Smooth muscle cell (in vitro differentiated cells): ENCODE results near the gene NFE2. TPM values are rescaled to one million over a fixed set of nuclear protein-coding genes. Genes with fewer than 3 reads are reported as not detected.

Experiments used
- DNase-seq: peaks from one replicate; lab custom pipeline; 2025; ENCODE audit not compliant: unreplicated experiment; lab: John Stamatoyannopoulos, UW
- H2AFZ ChIP-seq: fragments of 200-600 bp; sonication (generic); 2 replicates; pipeline ENCODE4 v1.6.0; 2016; ENCODE audit warnings: antibody characterized with exemption, low read depth, mild to moderate bottlenecking
- H3F3A ChIP-seq: fragments of 200-600 bp; sonication (generic); 2 replicates; pipeline ENCODE4 v1.6.0; 2017; ENCODE audit warnings: antibody characterized with exemption, low read depth
- H3K27ac ChIP-seq: fragments of 200-600 bp; sonication (generic); 2 replicates; pipeline ENCODE4 v1.5.1; 2016; ENCODE audit warnings: low read depth, mild to moderate bottlenecking
- H3K27me3 ChIP-seq: fragments of 200-600 bp; sonication (generic); 2 replicates; pipeline ENCODE4 v1.6.1; 2016; ENCODE audit warnings: low read depth, mild to moderate bottlenecking
- H3K36me3 ChIP-seq: fragments of 200-600 bp; sonication (generic); 2 replicates; pipeline ENCODE4 v1.5.1; 2016; ENCODE audit warnings: low read depth
- H3K4me1 ChIP-seq: fragments of 200-600 bp; sonication (generic); 2 replicates; pipeline ENCODE4 v1.5.1; 2016; ENCODE audit warnings: low read depth
- H3K4me2 ChIP-seq: fragments of 200-600 bp; sonication (generic); 2 replicates; pipeline ENCODE4 v1.6.0; 2016; ENCODE audit warnings: mild to moderate bottlenecking
- H3K4me3 ChIP-seq: fragments of 200-600 bp; sonication (generic); 2 replicates; pipeline ENCODE4 v1.5.1; 2016; ENCODE audit warnings: mild to moderate bottlenecking
- H3K79me2 ChIP-seq: fragments of 200-600 bp; sonication (generic); 2 replicates; pipeline ENCODE4 v1.6.0; 2016; ENCODE audit warnings: low read depth, mild to moderate bottlenecking
- H3K9ac ChIP-seq: fragments of 200-600 bp; sonication (generic); 2 replicates; pipeline ENCODE4 v1.6.0; 2016; ENCODE audit warnings: low read depth
- H3K9me3 ChIP-seq: fragments of 200-600 bp; sonication (generic); replicated peaks from 2 replicates; pipeline ENCODE4 v1.5.1; 2016; ENCODE audit warnings: low read depth
- H4K20me1 ChIP-seq: fragments of 200-600 bp; sonication (generic); 2 replicates; pipeline ENCODE4 v1.6.0; 2016; ENCODE audit warnings: low read depth
- WGBS: methylation state at CpG from one replicate; pipeline ENCODE4 v1.1.7; 2016; ENCODE audit warnings: low lambda C conversion rate; 5-methylcytosine and 5-hydroxymethylcytosine counted together
- polyA plus RNA-seq: library from polyadenylated mRNA; unstranded; fragments of >200 nt; fragmentation: Nextera tagmentation; extraction: Ambion mirVana; gene quantifications from 2 replicates; pipeline ENCODE4 v1.2.1, GENCODE V29; 2016
- total RNA-seq: library from RNA; depleted of rRNA; stranded (reverse); fragments of >200 nt; gene quantifications from 2 replicates; pipeline ENCODE4 v1.2.3, GENCODE V29; 2014
- TF ChIP-seq, protein P1 (sequence below): fragments of 200-600 bp; sonication (generic); IDR thresholded peaks from 2 replicates; pipeline ENCODE4 v1.5.1; 2017; ENCODE audit warnings: borderline replicate concordance, mild to moderate bottlenecking, antibody characterized with exemption; ENCODE audit not compliant: insufficient read depth, poor library complexity, severe bottlenecking

The NFE2 gene
- total and polyA plus RNA-seq, 2 experiments from 2014 or later: 0.13 to 0.24 TPM

DNA sequence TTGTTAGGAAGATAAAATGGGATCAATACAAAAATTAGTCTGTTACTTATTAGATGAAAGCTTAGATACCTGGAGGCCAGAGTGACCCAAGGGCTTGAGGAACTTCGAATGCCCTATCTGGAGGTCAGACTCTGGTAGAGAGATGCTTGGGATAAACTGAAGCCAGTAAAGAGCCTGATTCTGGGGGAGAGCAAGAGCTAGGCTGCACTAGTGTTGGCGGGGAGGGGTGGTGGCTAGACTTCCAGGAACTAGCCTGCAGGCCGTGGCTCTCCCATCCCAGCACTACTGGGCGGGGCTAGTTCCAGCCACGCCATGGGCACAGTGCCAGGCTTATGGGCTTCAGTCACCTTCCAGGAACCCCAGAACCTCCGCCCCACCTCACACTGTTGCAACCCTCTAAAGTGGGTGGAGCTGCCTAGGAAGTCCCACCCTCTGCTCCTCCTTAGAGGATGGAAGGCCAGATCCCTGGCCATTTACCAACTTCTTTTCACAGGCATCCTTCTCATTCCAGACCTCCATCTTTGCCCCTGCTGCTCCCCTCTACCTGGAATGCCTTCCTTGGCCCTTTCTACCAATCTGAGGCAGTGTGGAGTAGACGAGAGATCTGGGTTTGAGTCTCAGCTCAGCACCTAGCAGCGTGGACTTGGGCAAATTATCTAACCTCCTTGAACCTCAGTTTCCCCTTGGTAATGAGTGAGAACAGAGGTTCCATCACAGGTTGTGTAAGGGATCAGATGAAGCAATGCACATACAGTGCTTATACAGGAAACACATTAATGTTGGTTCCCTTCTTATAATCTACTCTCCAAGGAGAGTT is 6.3 kb upstream of the NFE2 start:
- Histone ChIP-seq H3K9ac (no peak overlapping the region), H3K4me1 (peaks cover 9% of the 10 kb centered on the region), H4K20me1 (no peaks in the 10 kb centered on the region), H3K4me2 (no peak overlapping the region), H3K27ac (no peak overlapping the region), H3F3A (no peaks in the 10 kb centered on the region), H3K9me3 (no peaks in the 10 kb centered on the region), H2AFZ (no peak overlapping the region), H3K27me3 (no peaks in the 10 kb centered on the region), H3K36me3 (no peaks in the 10 kb centered on the region), H3K4me3 (no peak overlapping the region), H3K79me2 (no peaks in the 10 kb centered on the region)
- WGBS: 77% methylated on average over 8 of the region's 8 CpGs
- TF ChIP-seq, protein P1, sequence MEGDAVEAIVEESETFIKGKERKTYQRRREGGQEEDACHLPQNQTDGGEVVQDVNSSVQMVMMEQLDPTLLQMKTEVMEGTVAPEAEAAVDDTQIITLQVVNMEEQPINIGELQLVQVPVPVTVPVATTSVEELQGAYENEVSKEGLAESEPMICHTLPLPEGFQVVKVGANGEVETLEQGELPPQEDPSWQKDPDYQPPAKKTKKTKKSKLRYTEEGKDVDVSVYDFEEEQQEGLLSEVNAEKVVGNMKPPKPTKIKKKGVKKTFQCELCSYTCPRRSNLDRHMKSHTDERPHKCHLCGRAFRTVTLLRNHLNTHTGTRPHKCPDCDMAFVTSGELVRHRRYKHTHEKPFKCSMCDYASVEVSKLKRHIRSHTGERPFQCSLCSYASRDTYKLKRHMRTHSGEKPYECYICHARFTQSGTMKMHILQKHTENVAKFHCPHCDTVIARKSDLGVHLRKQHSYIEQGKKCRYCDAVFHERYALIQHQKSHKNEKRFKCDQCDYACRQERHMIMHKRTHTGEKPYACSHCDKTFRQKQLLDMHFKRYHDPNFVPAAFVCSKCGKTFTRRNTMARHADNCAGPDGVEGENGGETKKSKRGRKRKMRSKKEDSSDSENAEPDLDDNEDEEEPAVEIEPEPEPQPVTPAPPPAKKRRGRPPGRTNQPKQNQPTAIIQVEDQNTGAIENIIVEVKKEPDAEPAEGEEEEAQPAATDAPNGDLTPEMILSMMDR: no peak
- no peak for DNase-seq

DNA sequence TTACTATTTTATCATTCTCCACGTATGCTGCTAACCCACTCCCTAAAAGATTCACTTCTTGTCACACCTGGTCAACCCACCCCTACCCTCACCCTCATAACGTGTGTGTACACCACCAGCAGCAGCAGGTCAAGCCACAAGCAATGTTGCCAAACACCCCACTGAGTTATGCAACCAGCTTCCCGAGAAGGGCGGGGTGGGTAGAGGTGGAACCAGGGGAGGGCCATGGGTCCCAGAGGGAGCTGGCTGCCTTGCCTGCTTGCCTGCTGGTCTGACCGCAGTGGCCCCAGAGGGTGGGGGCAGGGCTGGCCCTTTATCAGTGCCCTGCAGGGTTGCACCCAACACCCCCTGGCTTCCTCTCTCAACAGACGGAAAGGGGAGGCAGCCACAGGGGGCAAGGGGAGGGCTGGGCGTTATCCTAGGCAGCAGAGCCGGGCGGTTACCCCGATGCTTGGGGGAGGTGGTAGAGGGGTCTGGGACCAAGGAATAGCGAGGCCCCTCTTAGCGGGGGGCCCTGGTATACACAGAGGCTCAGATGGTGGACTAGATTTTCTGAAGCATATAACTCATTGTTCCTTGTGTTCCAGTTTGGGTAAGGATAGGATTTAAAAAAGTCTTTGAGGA is 3.5 kb upstream of the NFE2 start:
- H4K20me1 ChIP-seq: no peaks in the 10 kb centered on the region
- no peaks in the 10 kb centered on the region for H3K27me3 ChIP-seq
- no peak overlapping the region for H3K4me3 ChIP-seq
- DNase-seq: no peak
- no peak overlapping the region for H3K9ac ChIP-seq
- no peak overlapping the region for H3K4me2 ChIP-seq
- WGBS: 36% methylated on average over 11 of the region's 12 CpGs
- no peaks in the 10 kb centered on the region for H3K36me3 ChIP-seq
- H2AFZ ChIP-seq: no peak overlapping the region
- TF ChIP-seq, protein P1: no peak
- H3K27ac ChIP-seq: no peak overlapping the region
- H3K79me2 ChIP-seq: no peaks in the 10 kb centered on the region
- no peaks in the 10 kb centered on the region for H3K9me3 ChIP-seq
- no peaks in the 10 kb centered on the region for H3F3A ChIP-seq
- peaks cover 26% of the 10 kb centered on the region for H3K4me1 ChIP-seq

DNA sequence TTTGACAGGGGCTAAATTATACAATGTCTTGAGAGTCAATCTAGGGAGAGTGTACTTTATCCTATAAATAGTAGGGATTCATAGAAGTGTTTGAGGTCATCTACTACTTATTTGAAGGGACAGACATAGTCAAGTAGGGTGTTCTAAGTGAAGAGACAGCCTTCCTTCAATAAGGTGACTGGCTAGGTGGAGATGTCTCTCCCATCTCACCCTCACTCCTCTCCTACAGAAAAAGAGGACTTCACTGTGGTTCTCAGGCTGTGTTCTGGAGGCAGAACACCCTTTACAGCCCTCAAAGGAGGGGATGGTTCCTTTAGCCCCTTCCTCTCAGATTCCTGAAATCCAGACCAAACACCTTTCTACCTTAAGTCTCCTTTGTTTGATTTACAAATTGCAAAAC is 2.8 kb upstream of the NFE2 start:
- H3K4me1 ChIP-seq: peaks cover 26% of the 10 kb centered on the region
- no peak overlapping the region for H3K4me3 ChIP-seq
- no peaks in the 10 kb centered on the region for H4K20me1 ChIP-seq
- no peak overlapping the region for H3K4me2 ChIP-seq
- H3F3A ChIP-seq: no peaks in the 10 kb centered on the region
- no peaks in the 10 kb centered on the region for H3K27me3 ChIP-seq
- no peak overlapping the region for H3K9ac ChIP-seq
- DNase-seq: no peak
- no peak overlapping the region for H3K27ac ChIP-seq
- no peak overlapping the region for H2AFZ ChIP-seq
- TF ChIP-seq, protein P1: no peak
- no peaks in the 10 kb centered on the region for H3K9me3 ChIP-seq
- no peaks in the 10 kb centered on the region for H3K36me3 ChIP-seq
- H3K79me2 ChIP-seq: no peaks in the 10 kb centered on the region
